GM19438 (cell line): ENCODE measurements around the gene CFAP99.

Experiments
- ATAC-seq: cut with Tn5 transposase; IDR thresholded peaks from one replicate; pipeline ENCODE4 v1.9.1; 2021; ENCODE audit warnings: low read depth; ENCODE audit not compliant: unreplicated experiment

The CFAP99 gene

DNA sequence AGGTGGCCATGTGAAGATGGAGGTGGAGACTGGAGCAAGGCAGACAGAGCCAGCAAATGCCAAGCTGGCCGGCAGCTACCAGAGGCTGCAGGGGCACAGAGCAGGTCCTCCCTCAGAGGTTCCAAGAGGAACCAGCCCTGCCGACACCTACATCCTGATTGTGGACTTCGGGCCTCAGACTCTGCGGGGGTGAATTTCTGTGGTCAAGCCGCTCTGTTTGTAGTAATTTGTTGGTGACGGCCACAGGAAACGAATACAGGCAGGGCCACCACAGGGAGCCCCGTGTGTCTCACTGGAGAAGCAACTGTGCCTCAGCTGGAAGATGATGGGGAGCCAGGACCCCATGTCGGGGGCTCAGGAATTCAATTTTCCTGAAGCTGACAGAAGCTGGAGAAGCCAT, 28.6 kb upstream of the CFAP99 start:
- ATAC-seq, result no peak

DNA sequence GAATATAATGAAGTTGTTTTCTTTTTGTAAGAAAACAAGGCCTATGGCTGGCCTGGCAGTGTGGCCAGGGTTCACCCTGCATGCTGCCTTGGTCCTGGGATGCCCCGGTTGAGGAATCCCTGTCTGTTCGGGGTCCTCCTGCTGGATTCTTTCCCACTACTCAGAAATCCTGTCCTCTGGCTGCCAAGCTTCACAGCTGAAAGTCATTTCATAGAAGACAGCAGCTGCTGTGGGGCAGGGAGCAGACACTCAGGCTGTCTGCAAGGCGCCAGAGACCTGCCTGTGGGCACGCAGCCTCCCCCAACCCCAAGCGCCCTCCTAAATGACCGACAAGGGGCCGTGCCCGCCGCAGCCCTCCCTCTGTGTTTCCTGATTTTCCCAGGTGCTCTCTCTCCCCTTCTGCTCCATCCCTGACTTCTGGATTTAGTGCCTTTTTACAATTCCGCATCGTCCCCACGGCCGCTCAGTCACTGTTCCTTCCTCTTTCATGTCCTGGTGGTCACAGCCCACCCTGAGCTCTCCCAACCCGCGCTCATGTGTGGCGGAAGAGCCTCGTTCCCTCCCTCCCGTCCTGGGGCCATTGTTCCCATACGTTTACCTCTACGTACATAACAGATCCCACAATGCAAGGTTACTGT, 27.9 kb upstream of the CFAP99 start:
- ATAC-seq, result no peak

DNA sequence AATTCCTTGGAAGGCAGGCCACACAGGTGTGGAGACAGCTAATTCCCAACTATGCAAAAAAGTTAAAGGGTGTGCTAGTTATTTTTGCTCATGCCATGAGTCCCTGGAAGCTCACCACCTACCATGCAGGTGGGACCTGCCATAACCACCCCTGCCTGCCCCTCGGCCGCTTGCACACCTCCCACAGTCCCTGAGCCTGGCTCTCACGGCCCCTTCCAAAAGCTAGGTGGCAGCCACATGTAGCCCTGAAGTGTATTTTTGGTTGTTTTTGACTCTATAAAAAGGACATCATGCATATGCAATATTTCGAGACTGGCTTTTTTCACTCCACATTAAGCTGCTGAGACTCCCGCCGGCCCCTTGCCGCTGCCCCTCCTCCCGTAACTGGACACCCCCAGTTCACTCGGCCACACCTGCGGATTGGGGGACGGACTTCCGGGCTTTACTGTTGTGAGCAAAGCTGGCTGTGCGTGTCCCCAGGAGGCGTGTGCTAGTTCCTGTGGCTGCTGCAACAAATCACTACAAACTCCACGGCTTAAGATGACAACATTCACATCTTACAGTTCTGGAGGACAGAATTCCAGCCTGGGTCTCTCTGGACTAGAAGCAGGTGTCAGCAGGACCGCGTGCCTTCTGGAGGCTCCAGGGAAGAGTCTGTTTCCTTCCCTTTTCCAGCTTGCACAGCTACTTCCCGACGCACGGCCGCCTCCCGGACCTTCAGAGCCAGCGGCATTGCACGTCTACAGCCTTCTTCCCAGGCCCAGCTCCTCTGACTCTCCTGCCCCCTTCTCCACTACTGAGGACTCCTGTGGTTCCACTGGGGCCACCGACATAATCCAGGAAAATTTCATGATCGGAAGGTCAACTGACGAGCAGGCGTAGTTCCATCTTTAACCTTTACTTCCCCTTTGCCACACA, 25.1 kb upstream of the CFAP99 start:
- ATAC-seq, result no peak

DNA sequence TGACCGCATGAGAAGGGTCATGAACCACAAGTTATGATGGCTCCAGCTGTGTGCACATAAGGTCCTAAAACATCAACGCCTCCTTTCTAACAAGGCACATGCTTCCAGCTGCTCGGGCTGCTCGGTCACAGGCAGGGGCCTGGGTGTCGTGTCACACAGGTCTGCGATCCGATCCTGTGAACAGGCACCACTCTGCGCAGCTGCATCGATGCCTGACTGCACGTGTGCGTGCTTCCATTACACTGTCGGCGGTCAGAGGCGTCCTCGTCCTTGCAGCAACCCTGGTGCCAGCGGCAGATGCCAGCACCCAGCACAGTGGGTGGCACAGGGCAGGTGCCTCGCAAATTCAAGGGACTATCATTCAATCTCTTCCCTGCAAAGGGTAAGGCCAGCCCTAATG, 24.2 kb upstream of the CFAP99 start:
- no peak for ATAC-seq

DNA sequence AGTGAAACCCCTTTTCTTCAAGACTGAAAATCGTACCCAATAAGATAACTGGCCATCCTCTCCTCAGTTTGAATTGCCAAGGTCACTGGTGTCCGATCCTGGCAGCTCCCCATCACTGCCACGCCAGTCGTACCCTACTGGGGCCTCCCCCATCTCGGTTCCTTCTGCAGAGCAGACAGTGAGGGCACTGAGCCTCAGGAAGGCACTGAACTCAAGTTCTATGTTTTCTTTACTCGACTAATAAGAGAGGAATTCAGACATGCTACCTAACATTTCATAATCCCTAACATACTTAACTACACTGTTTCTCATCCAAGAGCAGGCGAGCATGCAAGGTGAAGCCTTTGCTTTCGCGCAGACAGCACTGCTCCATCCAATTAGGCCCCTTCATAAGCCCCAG, 23.7 kb upstream of the CFAP99 start:
- no peak for ATAC-seq

DNA sequence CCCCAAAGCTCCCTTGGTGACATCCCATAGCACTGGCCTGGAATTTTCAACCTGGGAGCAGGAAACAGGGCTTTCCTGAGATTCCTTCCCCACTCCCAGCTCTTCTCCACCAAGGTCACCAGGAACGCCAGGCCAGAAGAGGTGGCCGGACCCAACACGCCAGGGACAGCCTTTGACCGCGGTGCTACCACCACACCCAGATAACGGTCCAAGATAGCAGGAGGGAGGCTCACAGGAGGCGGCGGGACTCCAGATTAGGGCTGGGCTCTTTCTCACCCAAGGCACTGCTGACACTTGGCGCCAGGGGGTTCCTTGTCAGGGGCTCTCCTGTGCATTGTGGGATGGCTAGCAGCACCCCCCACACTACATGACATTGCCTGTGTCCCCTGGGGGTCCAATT, 23.2 kb upstream of the CFAP99 start:
- no peak for ATAC-seq

DNA sequence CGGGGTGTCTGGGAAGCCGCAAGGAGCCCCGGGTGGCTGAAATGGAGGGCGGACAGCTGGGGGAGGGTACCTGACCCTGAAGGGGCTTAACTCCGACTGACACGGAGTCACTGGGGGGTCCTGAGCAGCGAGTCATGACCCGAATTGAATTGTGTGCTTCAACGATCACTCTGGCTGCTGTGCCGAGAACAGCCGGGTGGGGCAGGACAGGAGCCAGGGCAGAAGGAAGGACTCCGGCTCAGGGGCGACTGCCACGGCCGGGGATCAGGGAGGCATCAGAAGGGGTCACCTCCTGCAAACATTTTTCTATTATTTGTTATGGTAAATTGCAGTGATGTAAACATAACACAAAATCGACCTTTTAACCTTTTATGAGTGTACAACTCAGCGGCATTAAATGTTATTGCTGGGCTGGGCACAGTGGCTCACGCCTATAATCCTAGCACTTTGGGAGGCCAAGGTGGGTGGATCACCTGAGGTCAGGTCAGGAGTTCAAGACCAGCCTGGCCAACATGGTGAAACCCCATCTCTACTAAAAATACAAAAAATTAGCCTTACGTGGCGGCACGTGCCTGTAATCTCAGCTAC, 21.9 kb upstream of the CFAP99 start:
- no peak for ATAC-seq

DNA sequence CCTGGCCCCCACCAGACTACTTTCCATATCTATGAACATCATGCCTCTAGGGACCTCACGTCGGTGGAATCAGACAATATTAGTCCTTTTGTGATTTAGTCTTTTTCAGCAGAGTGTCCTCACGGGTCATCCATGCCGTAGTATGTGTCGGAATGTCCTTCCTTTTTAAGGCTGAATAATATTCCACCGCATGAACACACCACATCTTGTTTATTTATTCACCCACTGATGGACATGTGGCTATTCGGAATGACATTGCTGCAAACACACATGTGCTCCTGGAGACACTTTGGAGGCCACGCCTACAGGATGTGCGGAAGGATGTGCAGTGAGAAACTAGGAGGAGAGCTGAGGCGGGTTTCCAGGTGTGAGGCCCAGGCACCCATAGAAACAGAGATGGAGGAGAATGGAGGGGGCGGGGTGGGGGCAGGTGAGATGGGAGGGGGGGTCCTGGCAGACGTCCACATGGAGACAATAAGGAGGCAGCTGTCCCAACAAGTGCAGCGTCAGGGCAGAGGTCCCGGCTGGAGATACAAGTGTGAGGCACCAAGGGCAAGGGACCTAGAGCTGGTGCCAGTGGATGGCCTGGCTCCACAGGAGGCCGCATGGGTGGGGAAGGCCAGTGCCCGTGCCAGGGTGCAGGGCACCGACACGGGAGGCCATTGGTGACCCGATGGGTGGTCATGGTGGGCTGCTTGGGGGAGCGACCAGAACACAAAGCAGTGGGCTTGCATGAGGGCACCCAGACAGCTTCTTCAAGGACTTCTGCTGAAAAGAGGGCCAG, 21.0 kb upstream of the CFAP99 start:
- no peak for ATAC-seq

DNA sequence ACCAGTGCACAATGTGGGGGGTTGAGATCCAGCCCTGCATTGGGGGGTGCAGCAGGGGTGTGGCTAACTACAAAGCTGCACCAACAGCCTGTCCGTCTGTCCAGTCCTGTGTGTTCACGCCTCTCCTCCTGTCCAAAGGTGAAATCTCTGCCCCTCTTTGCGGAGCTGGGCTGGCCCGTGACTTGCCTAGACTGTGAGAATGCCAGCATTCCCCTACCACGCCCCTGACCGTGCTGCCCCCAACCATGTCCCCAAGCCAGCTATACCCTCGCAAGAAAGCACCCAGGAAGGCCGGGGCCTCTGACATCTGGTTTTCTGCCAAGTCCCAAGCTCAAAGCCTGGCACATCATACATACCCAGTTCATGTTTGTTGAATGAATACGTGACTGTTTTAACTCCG, 19.5 kb upstream of the CFAP99 start:
- no peak for ATAC-seq

DNA sequence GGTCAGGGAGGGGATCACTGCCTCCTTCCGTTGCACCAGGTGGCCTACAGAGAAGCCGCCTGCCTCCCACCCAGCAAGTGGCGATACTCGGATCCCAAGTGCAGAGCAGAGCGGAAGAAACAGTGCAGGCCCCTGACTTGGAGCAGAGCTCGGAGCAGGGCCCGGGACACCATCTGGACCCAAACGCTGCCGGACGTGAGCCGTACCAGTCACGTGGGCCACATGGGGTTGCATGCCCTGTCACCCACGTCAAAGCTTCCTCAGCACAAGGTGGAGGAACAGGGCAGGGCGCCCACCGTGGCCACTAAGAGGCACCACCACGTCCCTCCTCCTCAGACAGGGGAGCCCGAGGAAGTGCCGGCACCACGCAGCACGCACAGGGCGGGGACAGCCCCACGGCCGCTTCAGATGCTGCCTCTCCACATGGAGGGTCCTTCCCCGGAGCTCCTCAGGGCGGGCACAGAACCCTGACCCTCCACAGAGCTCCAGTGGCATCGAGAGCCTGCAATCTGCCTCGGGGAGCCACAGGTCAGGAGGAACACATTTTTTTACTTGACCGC, 19.0 kb upstream of the CFAP99 start:
- ATAC-seq, result no peak

DNA sequence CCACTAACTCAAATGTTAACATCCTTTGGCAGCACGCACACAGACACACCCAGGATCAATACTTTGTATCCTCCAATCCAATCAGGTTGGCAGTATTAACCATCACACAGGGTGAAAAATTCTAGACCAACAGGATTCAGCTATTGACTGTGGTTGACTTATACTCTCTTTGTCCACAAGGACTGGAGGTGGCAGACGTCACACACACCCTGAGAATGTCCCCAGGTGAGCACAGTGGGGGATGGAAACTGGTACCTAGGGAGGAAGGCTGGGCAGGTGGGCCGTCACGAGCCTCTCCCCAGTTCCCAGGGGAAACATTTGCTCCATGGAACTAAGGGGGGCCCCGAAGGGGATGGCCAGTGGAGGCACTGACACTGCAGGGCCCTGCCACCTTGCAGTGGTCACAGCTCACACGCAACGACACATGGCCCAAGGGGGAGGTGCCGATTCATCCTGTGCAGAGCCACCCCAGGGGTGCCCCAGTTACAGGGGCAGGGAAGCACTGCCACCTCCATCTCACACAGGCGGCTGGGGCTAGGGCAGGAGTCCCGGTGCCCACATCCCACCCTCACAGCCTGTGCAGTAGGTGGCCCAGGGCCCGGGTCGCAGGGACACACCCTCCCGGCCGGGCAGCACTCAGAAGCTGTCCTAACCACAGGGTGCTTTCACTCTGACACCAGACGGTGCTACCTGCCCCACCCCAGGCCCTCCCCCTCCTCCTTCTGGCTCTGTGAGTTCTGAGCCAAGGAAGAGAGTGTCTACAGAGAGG, 17.7 kb upstream of the CFAP99 start:
- no peak for ATAC-seq

DNA sequence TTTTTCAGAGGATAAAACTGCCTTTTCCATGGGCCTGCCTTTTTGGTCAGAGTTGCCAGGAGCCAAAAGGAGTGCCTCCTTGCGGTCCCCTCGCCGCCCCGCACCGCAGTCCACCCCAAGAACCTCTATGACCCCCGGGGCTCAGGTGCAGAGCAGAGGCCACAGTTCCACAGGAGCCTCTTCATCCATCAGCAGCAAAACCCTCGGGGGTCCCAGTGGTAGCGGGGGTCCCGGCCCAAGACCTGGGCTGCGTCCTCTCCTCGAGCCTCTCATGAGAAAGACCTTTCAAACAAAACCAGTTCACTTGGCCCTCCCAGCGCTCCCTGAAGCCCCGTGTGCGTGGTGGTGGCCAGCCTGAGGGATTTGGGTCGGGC, 17.2 kb upstream of the CFAP99 start:
- ATAC-seq, result no peak

DNA sequence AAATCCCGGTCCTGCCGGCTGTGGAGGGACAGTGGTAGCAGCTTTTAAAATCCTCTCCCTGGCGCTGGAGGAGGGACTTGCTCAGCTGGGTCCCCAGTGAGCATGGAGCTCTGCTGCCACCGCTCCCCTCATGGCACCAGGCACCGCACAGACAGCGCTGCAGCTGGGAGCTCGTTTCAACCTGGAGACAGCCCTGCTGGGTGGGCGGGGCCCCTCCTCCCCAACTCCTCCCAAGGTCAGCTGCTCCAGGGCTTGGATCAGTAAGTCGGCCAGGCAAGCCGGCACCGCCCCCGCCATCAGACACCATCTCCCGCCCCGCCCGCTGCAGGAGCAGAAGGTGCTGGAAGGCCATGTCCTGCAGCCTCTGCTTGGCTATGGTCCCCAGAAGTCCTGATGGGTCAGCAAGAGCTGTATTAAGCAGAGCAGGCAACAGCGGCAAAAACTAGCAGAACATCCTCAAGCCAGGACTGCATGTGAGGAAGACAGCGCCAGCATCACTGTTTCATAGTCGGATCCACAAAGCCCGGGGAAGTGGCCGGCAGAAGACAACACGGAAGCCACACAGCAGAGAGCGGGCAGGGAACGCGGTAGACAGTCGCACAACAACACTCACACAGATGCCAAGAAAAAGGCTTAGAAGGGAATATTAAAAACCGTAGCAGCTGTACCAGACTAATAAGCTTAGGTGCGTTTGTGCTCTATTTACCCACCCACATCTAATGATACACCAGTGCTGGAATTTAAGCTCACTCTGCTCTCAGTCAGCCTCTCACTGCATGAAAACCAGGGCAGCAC, 16.5 kb upstream of the CFAP99 start:
- no peak for ATAC-seq

DNA sequence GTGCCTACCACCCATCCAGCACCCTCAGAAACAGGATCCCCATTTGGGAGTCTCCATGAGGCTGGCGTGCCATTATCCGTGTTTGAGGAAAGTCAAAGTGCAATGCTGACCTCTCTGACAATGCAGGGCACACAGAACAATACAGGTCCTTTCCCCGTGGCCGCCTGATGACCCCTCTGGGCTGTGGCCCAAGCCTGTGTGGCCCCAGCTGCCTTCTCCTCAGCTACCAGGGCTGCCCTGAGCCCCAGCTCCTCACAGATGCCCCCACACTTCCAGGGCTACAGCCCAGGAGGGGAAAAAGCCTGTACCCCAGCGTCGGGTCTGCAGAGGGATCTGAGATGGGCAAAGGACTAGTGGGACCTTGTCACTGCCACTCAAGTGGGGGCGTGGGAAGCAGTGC, 15.8 kb upstream of the CFAP99 start:
- ATAC-seq, result no peak

DNA sequence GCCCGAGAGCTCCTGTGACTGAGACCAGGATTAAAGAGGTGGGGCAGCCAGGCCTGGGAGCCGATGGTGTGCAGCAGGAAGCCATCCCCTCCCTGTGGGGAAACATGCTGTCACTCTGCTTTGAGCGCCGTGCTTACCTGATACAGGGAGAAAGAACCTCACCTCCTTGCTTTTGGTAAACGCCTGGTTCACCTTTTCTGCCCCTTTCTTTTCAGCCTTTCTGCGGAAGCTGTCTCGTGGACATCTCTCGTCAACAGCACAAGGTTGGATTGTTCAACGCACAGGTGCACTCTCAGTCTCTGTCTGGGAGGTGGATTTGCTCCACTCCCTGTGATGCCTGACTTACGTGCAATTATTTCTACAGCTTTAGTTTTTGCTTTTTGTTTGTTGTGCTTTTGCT, 12.3 kb upstream of the CFAP99 start:
- no peak for ATAC-seq

DNA sequence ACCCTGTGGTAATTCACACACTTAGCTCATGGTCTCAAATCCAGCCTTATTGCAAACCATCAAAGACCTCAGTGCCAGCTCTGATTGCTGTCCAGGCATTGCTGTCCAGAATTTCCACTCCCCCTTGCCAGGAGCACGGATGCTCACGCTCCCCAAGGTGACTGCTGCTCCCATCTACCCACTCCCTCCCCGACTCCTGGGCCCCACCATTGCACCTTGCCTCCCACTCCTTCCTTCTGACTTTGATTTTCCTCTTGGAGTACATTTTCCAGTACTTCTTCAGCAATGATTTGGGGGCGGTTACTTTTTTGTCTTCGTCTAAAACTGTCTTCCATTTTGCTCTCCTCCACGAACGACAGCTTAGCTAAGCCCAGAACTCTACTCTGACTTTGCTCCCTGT, 11.8 kb upstream of the CFAP99 start:
- ATAC-seq, result no peak

DNA sequence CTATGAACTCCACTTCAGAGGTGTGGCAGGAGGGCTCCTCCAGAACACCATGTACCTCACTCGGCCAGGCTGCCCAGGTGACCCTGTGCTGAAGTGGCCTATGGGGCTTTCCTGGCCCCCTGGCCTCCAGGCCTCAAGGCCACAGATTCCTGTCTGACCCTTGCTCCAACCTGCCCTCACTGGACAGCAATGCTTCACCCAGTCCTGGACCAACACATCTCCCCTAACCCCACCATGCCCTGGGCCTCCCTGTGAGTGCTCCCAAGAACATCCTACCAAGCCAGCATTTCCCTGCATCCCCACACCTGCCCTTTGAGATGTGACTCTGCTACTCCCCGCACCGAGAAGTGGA, 10.8 kb upstream of the CFAP99 start:
- no peak for ATAC-seq

DNA sequence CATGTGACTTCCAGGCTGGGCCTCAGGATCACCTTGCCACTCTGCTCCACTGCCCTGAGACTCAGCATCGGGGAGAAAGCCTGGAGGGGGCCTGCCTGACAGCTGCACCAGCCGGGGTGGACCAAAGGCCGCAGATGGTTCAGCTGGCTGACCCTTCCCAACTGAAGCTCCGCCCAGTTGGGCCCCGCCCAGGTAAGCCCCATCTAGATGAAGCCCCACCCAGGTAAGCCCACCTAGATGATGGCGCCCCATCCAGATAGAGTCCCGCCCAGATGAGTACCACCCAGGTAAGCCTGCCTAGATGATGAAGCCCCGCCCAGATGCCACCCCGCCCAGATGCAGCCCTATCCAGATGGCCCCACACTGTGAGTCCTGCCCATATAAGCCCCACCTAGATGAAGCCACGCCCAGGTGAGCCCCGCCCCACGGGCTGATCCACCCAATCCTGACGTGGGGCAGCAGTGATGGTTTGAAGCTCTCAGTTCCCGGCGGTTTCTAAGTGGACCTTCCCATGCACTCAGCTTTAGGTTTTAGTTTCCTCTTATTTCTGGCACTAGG, 10.3 kb upstream of the CFAP99 start:
- no peak for ATAC-seq

DNA sequence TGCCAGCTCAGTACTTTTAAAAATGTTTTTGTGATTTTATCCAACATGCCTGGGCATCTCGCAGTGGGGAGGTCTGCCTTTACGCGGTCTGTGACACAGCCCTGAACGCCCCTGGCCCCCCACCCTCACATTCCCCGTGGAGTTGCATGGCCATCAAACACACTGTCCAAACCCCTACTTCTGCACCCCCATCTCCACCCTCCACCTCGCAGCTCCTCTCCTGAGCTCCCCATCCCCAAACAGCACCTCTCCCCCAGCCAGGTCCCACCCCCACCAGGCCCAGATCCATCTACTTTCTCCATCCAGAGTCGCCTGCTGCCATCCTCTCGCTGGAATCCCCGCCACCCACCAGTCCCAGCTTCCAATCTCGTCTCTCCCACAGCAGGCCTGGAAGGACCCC, 9.8 kb upstream of the CFAP99 start:
- no peak for ATAC-seq
